Stimulated activated naive CD4-positive, alpha-beta T cell (primary cell): Measurements from ENCODE around the gene RAVER1.
"Not testable (repeated sequence)": the region's sequence is repeated elsewhere in the genome, so short reads cannot be mapped to it uniquely, and the experiment has no call there.

Source experiments
- DNase-seq, 6 experiments: peaks; one replicate each; lab custom pipeline; 2025; lab: John Stamatoyannopoulos, UW

The RAVER1 gene

DNA sequence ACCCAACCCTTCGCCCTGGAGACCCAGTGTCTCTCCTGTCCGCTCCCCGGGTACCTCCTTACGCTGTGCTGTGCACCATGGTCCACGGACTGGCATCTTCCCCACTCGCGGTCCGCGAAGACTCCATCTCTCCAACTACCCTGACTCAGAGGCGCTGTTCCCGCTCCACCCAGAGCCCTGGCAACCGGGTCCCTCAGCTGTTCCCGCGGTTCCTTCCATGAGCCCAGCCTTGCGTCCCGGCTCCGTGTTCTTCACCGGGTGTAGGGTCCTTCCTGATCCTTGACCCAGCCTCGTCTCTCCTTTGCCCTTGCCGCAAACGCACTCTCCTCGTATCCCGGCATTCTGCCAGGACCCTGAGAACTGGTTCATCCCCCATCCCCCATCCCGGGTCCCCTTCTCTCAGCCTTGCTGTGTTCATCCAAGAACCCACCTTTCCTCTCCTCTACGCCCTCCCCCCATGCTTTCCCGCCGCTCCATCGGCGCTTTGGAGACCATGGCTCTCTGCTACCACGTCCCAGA lies 42.9 kb downstream of the RAVER1 start:
- no peak for DNase-seq

DNA sequence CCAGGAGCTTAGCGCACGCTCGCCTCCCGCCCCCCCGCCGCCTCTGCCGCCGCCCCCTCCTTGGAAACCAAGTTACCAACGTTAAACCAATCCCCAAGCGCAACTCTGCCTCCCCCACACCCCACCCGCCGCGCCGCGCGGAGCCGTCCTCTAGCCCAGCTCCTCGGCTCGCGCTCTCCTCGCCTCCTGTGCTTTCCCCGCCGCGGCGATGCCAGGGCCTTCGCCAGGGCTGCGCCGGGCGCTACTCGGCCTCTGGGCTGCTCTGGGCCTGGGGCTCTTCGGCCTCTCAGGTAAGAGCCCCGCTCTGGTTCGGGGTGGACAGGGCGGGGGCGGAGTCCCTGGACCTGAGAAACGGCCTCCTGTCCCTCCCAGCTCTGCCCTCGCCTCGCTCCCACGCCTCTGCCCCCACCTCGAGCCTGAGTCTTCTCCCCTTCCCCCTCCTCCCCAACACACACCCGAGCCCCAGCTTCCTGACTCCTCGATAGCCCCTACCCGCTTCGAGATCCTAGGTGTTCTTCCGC lies 43.4 kb downstream of the RAVER1 start, which contains the start of gene ICAM5:
Gene ICAM5, plus strand, starts transcription at position 117 of the 521 bp plus-strand sequence. Its CDS starts 92 bp downstream, at position 209.
- peak in 3 of 6 experiments; percentile 12 to 43 (median 24) for DNase-seq

DNA sequence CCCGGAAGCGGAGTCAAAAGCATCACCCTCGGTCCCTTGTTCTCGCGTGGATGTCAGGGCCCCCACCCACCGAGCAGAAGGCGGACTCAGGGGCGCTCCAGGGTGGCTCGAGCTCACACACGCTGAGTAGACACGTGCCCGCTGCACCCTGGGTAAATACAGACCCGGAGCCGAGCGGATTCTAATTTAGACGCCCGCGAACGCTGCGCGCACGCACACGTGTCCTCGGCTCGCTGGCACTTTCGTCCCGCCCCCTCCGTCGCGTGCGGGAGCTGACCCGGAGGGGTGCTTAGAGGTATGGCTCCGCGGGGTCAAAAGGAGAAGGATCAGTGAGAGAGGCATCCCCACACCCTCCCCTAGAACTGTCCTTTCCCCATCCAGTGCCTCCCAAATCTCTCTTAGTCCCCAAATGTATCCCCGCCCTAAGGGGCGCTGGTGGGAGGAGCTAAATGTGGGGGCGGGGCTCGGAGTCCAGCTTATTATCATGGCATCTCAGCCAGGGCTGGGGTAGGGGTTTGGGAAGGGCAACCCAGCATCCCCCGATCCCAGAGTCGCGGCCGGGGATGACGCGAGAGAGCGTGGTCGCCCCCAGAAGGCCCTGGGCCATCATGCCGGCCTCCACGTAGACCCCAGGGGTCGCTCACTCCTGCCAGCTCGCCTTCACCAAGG lies 44.0 kb downstream of the RAVER1 start:
- peak in 5 of 6 experiments; percentile 20 to 64 (median 44) for DNase-seq

DNA sequence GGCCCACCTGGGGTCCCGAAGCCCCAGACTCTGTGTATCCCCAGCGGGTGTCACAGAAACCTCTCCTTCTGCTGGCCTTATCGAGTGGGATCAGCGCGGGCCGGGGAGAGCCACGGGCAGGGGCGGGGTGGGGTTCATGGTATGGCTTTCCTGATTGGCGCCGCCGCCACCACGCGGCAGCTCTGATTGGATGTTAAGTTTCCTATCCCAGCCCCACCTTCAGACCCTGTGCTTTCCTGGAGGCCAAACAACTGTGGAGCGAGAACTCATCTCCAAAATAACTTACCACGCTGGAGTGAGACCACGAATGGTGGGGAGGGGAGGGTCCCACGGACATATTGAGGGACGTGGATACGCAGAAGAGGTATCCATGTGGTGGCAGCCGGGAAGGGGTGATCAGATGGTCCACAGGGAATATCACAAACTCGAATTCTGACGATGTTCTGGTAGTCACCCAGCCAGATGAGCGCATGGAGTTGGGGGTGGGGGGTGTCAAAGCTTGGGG lies 44.6 kb downstream of the RAVER1 start:
- DNase-seq = peak in 2 of 6 experiments; percentile 4 to 8

DNA sequence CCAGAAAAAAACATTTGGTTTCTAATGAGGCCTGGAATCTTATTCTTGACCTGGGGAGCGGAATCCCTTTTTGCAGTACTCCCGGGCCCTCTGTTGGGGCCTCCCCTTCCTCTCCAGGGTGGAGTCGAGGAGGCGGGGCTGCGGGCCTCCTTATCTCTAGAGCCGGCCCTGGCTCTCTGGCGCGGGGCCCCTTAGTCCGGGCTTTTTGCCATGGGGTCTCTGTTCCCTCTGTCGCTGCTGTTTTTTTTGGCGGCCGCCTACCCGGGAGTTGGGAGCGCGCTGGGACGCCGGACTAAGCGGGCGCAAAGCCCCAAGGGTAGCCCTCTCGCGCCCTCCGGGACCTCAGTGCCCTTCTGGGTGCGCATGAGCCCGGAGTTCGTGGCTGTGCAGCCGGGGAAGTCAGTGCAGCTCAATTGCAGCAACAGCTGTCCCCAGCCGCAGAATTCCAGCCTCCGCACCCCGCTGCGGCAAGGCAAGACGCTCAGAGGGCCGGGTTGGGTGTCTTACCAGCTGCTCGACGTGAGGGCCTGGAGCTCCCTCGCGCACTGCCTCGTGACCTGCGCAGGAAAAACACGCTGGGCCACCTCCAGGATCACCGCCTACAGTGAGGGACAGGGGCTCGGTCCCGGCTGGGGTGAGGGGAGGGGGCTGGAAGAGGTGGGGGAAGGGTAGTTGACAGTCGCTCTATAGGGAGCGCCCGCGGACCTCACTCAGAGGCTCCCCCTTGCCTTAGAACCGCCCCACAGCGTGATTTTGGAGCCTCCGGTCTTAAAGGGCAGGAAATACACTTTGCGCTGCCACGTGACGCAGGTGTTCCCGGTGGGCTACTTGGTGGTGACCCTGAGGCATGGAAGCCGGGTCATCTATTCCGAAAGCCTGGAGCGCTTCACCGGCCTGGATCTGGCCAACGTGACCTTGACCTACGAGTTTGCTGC lies 46.3 kb downstream of the RAVER1 start, which contains the start of gene ICAM4:
Gene ICAM4, plus strand, starts transcription at position 153 of the 935 bp plus-strand sequence. Its CDS starts 58 bp downstream, at position 211.
- DNase-seq = peak in 3 of 6 experiments; percentile 22 to 28 (median 24)

DNA sequence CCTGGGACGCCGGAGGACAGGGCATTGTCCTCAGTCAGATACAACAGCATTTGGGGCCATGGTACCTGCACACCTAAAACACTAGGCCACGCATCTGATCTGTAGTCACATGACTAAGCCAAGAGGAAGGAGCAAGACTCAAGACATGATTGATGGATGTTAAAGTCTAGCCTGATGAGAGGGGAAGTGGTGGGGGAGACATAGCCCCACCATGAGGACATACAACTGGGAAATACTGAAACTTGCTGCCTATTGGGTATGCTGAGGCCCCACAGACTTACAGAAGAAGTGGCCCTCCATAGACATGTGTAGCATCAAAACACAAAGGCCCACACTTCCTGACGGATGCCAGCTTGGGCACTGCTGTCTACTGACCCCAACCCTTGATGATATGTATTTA lies 47.9 kb downstream of the RAVER1 start:
- no peak for DNase-seq

DNA sequence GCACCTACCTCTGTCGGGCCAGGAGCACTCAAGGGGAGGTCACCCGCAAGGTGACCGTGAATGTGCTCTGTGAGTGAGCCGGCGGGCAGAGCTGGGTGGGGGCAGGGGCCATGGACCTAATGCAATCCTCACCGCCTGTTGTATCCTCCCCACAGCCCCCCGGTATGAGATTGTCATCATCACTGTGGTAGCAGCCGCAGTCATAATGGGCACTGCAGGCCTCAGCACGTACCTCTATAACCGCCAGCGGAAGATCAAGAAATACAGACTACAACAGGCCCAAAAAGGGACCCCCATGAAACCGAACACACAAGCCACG lies 48.4 kb downstream of the RAVER1 start:
- no peak for DNase-seq

DNA sequence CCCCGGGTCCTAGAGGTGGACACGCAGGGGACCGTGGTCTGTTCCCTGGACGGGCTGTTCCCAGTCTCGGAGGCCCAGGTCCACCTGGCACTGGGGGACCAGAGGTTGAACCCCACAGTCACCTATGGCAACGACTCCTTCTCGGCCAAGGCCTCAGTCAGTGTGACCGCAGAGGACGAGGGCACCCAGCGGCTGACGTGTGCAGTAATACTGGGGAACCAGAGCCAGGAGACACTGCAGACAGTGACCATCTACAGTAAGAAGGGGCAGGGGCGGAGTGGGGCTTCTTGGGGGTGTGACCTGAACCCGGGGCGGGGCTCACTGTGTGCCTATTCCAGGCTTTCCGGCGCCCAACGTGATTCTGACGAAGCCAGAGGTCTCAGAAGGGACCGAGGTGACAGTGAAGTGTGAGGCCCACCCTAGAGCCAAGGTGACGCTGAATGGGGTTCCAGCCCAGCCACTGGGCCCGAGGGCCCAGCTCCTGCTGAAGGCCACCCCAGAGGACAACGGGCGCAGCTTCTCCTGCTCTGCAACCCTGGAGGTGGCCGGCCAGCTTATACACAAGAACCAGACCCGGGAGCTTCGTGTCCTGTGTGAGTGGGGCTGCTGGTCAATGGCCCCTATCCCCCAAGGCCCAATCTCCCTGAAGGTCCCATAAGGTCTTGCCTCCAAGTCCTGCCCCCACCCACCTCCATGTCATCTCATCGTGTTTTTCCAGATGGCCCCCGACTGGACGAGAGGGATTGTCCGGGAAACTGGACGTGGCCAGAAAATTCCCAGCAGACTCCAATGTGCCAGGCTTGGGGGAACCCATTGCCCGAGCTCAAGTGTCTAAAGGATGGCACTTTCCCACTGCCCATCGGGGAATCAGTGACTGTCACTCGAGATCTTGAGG lies 49.0 kb downstream of the RAVER1 start:
- no peak for DNase-seq

DNA sequence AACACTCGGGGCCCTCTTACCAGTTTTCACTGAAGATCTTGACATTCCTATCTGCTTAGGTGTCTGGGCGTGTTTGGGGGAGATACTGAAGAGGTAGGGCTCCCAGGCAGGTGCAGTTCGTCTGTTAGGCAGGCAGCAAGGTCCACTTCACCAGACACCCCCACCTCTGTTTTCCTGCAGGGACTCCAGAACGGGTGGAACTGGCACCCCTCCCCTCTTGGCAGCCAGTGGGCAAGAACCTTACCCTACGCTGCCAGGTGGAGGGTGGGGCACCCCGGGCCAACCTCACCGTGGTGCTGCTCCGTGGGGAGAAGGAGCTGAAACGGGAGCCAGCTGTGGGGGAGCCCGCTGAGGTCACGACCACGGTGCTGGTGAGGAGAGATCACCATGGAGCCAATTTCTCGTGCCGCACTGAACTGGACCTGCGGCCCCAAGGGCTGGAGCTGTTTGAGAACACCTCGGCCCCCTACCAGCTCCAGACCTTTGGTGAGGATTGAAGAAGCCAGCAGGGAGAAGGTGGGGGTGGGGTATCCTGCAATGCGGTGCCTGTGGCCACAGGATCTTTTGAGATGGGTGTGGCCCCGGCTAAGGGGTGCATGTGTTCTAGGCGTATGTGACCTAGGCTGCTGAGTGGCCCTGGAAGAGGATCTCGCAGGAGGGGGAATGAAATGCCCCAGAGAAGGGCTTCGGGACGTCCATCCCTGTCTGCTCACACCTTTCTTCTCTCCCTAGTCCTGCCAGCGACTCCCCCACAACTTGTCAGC lies 49.8 kb downstream of the RAVER1 start:
- DNase-seq = no peak

DNA sequence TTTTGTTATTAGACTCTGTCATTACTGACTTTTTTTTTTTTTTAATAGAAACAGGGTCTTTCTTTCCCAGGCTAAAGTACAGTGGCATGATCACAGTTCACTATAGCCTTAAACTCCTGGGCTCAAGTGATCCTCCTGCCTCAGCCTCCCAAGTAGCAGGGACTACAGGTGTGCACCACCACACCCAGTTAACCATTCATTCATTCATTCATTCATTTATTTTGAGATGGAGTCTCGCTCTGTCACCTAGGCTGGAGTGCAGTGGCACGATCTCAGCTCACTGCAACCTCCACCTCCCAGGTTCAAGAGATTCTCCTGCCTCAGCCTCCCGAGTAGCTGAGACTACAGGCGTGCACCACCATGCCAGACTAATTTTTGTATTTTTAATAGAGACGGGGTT lies 51.3 kb downstream of the RAVER1 start:
- not testable (repeated sequence) for DNase-seq

DNA sequence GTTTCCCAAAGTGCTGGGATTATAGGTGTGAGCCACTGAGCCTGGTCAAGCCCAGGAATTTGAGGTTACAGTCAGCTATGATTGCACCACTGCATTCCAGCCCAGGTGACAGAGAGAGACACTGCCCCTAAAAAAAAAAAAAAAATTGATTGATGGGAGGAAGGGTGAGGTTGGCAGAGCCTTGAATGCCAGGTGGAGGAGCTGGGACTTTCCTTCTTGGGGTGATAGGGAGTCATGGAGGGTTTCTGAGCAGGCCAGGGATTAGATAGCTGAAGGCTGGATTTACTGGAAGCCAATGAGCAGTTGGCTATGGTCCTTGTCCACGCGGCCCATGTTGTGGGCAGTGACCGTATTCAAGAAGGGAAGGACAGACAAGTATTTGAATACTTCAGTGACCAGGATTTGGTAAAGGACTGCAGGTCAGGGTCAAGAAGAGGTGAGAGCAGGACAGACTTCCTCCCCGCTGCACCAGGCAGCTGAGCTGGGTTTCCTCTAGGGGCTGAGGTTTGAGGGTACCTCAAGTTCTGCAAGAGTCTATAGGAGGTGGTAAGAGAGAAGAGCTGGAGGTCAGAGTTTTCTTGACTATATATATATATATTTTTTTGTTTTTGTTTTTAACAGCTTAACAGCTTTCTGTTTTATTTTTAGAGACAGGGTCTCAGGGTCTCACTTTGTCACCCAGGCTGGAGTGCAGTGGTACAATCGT lies 53.4 kb downstream of the RAVER1 start:
- DNase-seq = no peak

DNA sequence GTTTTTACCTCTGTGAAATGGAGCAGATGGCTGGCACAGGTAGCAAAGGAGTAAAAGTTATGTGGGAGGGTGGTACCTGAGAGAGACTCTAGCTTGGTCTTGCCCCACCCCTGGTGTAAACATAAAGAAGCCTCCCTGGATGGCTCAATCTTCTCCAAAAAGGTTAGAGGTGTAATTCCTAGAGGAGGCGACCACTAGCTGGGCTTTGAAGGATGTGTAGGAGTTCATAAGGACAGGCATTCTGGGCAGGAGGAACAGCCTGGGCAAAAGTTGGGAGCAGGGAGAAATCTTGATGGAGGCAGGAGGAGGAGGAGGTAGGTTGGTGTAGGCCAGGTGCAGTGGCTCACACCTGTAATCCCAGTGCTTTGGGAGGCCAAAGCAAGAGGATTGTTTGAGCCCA lies 54.4 kb downstream of the RAVER1 start:
- DNase-seq = no peak

DNA sequence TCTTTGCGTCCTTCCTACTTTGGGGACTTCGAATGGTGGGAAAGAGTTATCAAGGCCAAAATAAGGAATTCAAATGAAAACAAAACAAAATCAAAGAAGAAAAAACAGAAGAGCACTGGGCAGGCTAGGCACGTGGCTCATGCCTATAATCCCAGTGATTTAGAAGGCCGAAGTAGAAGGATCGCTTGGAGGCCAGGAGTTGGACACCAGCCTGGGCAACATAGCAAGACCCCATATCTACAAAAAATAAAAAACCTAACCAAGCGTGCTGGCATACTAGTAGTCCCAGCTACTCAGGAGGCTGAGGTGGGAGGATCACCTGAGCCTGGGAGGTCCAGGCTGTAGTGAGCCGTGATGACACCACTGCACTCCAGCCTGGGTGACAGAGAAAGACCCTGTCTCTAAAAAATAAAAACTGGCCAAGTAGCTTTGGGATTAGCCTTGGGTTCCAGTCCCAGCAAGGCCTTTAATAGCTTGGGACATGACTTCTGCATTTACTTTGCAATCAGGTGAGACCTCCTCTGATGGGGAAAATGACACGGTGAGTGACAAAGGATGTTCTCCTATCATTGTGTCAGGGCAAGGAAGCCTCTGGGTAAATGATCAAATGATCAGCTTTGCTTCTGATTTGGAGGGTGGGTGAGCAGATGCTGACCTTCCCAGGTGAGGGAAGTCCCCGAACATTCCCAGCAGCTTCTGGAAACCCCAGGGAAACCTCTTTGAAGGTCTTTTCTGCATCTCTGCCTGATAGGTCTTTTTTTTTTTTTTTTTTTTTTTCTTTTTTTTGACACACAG lies 55.3 kb downstream of the RAVER1 start:
- no peak for DNase-seq

DNA sequence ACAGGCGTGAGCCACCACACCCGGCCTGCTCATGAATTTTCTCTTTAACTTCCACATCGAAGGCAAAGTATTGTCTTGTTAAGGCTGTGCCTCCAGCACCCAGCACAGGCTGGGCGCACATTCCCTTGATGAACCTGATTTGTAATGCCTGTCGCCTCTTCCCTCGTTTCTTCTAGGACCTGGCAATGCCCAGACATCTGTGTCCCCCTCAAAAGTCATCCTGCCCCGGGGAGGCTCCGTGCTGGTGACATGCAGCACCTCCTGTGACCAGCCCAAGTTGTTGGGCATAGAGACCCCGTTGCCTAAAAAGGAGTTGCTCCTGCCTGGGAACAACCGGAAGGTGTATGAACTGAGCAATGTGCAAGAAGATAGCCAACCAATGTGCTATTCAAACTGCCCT lies 58.7 kb downstream of the RAVER1 start:
- DNase-seq = no peak

DNA sequence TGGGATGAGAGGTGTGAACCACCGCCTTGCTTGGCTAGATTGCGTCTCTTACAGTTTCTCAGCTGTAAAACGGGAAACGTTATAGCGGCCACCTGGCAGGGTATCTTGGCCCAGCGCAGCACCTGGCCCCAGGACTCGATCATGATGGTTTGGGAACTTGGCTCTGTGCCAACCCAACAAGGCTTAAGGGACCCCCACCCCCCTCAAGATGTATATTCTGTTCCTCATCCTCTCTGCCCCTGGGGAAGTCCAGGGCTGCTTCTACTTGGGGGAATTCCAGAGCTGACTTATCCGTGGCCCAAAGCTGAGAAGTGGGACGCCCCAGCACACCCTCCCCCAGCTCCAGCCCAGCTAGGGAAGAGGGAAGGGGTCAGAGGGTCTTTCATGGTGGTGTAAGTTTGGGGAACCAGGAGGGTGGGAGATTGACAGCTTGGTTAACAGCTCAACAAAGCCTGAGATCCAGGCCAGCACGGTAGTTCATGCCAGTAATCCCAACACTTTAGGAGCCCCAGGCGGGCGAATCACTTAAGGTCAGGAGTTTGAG lies 61.7 kb downstream of the RAVER1 start:
- peak in 2 of 6 experiments; percentile 34 to 36 for DNase-seq

DNA sequence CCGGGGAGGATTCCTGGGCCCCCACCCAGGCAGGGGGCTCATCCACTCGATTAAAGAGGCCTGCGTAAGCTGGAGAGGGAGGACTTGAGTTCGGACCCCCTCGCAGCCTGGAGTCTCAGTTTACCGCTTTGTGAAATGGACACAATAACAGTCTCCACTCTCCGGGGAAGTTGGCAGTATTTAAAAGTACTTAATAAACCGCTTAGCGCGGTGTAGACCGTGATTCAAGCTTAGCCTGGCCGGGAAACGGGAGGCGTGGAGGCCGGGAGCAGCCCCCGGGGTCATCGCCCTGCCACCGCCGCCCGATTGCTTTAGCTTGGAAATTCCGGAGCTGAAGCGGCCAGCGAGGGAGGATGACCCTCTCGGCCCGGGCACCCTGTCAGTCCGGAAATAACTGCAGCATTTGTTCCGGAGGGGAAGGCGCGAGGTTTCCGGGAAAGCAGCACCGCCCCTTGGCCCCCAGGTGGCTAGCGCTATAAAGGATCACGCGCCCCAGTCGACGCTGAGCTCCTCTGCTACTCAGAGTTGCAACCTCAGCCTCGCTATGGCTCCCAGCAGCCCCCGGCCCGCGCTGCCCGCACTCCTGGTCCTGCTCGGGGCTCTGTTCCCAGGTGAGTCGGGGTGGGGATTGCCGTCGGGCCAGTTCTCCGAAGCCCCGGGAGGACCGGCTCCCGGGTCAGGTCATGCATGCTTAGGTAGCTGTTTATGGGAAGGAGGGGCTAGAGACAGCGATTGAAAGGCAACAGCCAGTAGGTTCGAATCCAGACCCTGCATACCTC lies 62.5 kb downstream of the RAVER1 start, which contains the start of gene ICAM1:
Gene ICAM1, plus strand, starts transcription at position 505 of the 779 bp plus-strand sequence. Its CDS starts 40 bp downstream, at position 545.
- DNase-seq = peak; percentile 42 to 62 (median 54)

DNA sequence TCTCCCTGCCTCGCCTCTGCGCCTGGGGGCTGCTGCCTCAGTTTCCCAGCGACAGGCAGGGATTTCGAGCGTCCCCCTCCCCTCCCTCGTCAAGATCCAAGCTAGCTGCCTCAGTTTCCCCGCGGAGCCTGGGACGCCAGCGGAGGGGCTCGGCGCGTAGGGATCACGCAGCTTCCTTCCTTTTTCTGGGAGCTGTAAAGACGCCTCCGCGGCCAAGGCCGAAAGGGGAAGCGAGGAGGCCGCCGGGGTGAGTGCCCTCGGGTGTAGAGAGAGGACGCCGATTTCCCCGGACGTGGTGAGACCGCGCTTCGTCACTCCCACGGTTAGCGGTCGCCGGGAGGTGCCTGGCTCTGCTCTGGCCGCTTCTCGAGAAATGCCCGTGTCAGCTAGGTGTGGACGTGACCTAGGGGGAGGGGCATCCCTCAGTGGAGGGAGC lies 63.1 kb downstream of the RAVER1 start:
- DNase-seq = peak in 2 of 6 experiments; percentile 28 to 49
